ENCODE data around the gene MX1.

MX1 gene

GRCh38 chr21:41432562-41433460 lies 6.8 kb downstream of the MX1 start:
- DNase-seq, result no peak

- DNase-seq, result no peak
These were observed 7.5 kb downstream of the MX1 start for GRCh38 chr21:41433566-41433965.

- no peak for DNase-seq
These were observed 9.7 kb downstream of the MX1 start for GRCh38 chr21:41435706-41436105.

GRCh38 chr21:41437729-41438128 lies 11.7 kb downstream of the MX1 start:
- no peak for DNase-seq

- DNase-seq, result no peak
These were observed 12.5 kb downstream of the MX1 start for GRCh38 chr21:41438425-41439113.

- DNase-seq, result no peak
These were observed 13.2 kb downstream of the MX1 start for GRCh38 chr21:41439248-41439647.

GRCh38 chr21:41441546-41441945 lies 15.5 kb downstream of the MX1 start:
- DNase-seq, result no peak

- no peak for DNase-seq
These were observed 16.6 kb downstream of the MX1 start for GRCh38 chr21:41442481-41443186.

GRCh38 chr21:41443562-41443961 lies 17.5 kb downstream of the MX1 start:
- DNase-seq, result no peak

GRCh38 chr21:41444703-41445464 lies 18.8 kb downstream of the MX1 start:
- DNase-seq, result no peak

- no peak for DNase-seq
These were observed 19.4 kb downstream of the MX1 start for GRCh38 chr21:41445465-41445862.

GRCh38 chr21:41446586-41446985 lies 20.5 kb downstream of the MX1 start:
- DNase-seq, result no peak

GRCh38 chr21:41447356-41447755 lies 21.3 kb downstream of the MX1 start:
- no peak for DNase-seq

GRCh38 chr21:41449613-41450012 lies 23.6 kb downstream of the MX1 start:
- DNase-seq, result no peak

- no peak for DNase-seq
These were observed 26.0 kb downstream of the MX1 start for GRCh38 chr21:41451753-41452676.

- no peak for DNase-seq
These were observed 27.2 kb downstream of the MX1 start for GRCh38 chr21:41453198-41453597.

GRCh38 chr21:41453761-41454160 lies 27.7 kb downstream of the MX1 start:
- DNase-seq, result no peak

- no peak for DNase-seq
These were observed 32.1 kb downstream of the MX1 start for GRCh38 chr21:41458121-41458520.

GRCh38 chr21:41458559-41458958 lies 32.5 kb downstream of the MX1 start:
- no peak for DNase-seq

GRCh38 chr21:41459884-41460534 lies 34.0 kb downstream of the MX1 start:
- DNase-seq, result no peak
